NCI-H2171 (cell line): ENCODE measurements around the gene SGMS1.

Experiments used
- DNase-seq: peaks from one replicate; lab custom pipeline; 2025; lab: John Stamatoyannopoulos, UW

SGMS1 gene

GRCh38 chr10:50610368-50610767, 13.4 kb downstream of the SGMS1 start:
- DNase-seq = no peak

- no peak for DNase-seq
These were observed 16.3 kb downstream of the SGMS1 start for GRCh38 chr10:50607356-50607925.

- DNase-seq = no peak
These were observed 17.8 kb downstream of the SGMS1 start for GRCh38 chr10:50605951-50606270.

- peak; percentile 25 for DNase-seq
These were observed 18.3 kb downstream of the SGMS1 start for GRCh38 chr10:50605269-50605950.

GRCh38 chr10:50604809-50605208, 18.9 kb downstream of the SGMS1 start:
- no peak for DNase-seq

- DNase-seq = peak; percentile 12
These were observed 19.6 kb downstream of the SGMS1 start for GRCh38 chr10:50604049-50604640.

GRCh38 chr10:50603151-50603850, 20.5 kb downstream of the SGMS1 start:
- no peak for DNase-seq

- DNase-seq = no peak
These were observed 21.8 kb downstream of the SGMS1 start for GRCh38 chr10:50601974-50602373.

- no peak for DNase-seq
These were observed 22.8 kb downstream of the SGMS1 start for GRCh38 chr10:50600831-50601477.

- peak; percentile 73 for DNase-seq
These were observed 23.5 kb downstream of the SGMS1 start for GRCh38 chr10:50600286-50600685.

GRCh38 chr10:50596897-50597296, 26.9 kb downstream of the SGMS1 start:
- no peak for DNase-seq

GRCh38 chr10:50596456-50596855, 27.3 kb downstream of the SGMS1 start:
- DNase-seq = no peak

- DNase-seq = no peak
These were observed 28.0 kb downstream of the SGMS1 start for GRCh38 chr10:50595785-50596184.

- DNase-seq = no peak
These were observed 30.0 kb downstream of the SGMS1 start for GRCh38 chr10:50593523-50594376.

GRCh38 chr10:50592961-50593418, 30.8 kb downstream of the SGMS1 start:
- no peak for DNase-seq

- DNase-seq = no peak
These were observed 32.8 kb downstream of the SGMS1 start for GRCh38 chr10:50590935-50591334.

GRCh38 chr10:50586740-50587088, 37.0 kb downstream of the SGMS1 start:
- DNase-seq = no peak

GRCh38 chr10:50585921-50586739, 37.6 kb downstream of the SGMS1 start:
- no peak for DNase-seq

GRCh38 chr10:50582766-50583762, 40.7 kb downstream of the SGMS1 start:
- no peak for DNase-seq

- no peak for DNase-seq
These were observed 41.7 kb downstream of the SGMS1 start for GRCh38 chr10:50582046-50582445.
